ENCODE measurements around the gene SPRED2. TPM values are rescaled to one million over a fixed set of nuclear protein-coding genes. Genes with fewer than 3 reads are reported as not detected.

The SPRED2 gene
- total and polyA plus RNA-seq, 2 of the 8 experiments (the other 6 are each of a cell fraction or from before 2014, with no cell fraction given), result 15.3 to 22.5 TPM

DNA sequence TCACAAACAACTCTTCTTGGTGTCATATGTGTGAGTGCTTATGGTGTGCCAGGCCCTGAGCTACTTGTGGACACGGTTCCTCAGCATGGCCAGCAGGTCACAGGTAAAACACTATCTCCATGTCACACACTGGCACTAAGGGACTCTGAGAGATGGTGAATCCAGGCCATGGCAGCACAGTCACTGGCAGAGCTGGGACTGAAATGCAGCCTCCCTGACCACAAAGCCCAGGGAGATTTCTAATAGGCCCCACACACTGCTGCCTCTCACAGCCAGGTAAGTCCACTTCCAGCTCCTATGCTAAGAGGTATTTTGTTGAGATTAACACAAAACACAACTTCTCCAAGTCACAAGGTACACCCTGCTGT lies 112.7 kb downstream of the SPRED2 start (continued):
- TF ChIP-seq, protein P1, sequence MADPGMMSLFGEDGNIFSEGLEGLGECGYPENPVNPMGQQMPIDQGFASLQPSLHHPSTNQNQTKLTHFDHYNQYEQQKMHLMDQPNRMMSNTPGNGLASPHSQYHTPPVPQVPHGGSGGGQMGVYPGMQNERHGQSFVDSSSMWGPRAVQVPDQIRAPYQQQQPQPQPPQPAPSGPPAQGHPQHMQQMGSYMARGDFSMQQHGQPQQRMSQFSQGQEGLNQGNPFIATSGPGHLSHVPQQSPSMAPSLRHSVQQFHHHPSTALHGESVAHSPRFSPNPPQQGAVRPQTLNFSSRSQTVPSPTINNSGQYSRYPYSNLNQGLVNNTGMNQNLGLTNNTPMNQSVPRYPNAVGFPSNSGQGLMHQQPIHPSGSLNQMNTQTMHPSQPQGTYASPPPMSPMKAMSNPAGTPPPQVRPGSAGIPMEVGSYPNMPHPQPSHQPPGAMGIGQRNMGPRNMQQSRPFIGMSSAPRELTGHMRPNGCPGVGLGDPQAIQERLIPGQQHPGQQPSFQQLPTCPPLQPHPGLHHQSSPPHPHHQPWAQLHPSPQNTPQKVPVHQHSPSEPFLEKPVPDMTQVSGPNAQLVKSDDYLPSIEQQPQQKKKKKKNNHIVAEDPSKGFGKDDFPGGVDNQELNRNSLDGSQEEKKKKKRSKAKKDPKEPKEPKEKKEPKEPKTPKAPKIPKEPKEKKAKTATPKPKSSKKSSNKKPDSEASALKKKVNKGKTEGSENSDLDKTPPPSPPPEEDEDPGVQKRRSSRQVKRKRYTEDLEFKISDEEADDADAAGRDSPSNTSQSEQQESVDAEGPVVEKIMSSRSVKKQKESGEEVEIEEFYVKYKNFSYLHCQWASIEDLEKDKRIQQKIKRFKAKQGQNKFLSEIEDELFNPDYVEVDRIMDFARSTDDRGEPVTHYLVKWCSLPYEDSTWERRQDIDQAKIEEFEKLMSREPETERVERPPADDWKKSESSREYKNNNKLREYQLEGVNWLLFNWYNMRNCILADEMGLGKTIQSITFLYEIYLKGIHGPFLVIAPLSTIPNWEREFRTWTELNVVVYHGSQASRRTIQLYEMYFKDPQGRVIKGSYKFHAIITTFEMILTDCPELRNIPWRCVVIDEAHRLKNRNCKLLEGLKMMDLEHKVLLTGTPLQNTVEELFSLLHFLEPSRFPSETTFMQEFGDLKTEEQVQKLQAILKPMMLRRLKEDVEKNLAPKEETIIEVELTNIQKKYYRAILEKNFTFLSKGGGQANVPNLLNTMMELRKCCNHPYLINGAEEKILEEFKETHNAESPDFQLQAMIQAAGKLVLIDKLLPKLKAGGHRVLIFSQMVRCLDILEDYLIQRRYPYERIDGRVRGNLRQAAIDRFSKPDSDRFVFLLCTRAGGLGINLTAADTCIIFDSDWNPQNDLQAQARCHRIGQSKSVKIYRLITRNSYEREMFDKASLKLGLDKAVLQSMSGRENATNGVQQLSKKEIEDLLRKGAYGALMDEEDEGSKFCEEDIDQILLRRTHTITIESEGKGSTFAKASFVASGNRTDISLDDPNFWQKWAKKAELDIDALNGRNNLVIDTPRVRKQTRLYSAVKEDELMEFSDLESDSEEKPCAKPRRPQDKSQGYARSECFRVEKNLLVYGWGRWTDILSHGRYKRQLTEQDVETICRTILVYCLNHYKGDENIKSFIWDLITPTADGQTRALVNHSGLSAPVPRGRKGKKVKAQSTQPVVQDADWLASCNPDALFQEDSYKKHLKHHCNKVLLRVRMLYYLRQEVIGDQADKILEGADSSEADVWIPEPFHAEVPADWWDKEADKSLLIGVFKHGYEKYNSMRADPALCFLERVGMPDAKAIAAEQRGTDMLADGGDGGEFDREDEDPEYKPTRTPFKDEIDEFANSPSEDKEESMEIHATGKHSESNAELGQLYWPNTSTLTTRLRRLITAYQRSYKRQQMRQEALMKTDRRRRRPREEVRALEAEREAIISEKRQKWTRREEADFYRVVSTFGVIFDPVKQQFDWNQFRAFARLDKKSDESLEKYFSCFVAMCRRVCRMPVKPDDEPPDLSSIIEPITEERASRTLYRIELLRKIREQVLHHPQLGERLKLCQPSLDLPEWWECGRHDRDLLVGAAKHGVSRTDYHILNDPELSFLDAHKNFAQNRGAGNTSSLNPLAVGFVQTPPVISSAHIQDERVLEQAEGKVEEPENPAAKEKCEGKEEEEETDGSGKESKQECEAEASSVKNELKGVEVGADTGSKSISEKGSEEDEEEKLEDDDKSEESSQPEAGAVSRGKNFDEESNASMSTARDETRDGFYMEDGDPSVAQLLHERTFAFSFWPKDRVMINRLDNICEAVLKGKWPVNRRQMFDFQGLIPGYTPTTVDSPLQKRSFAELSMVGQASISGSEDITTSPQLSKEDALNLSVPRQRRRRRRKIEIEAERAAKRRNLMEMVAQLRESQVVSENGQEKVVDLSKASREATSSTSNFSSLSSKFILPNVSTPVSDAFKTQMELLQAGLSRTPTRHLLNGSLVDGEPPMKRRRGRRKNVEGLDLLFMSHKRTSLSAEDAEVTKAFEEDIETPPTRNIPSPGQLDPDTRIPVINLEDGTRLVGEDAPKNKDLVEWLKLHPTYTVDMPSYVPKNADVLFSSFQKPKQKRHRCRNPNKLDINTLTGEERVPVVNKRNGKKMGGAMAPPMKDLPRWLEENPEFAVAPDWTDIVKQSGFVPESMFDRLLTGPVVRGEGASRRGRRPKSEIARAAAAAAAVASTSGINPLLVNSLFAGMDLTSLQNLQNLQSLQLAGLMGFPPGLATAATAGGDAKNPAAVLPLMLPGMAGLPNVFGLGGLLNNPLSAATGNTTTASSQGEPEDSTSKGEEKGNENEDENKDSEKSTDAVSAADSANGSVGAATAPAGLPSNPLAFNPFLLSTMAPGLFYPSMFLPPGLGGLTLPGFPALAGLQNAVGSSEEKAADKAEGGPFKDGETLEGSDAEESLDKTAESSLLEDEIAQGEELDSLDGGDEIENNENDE (IDR thresholded peaks at IDR 0.05; ENCODE audit: insufficient replicate concordance, low read length), result no peak
- TF ChIP-seq CBX8 (IDR thresholded peaks at IDR 0.05; ENCODE audit: borderline replicate concordance, low read depth, low read length), result no peak
- TF ChIP-seq POU5F1 (IDR thresholded peaks at IDR 0.05; ENCODE audit: low read depth, low read length), result no peak
- no peak for TF ChIP-seq HDAC2 (IDR thresholded peaks at IDR 0.05; ENCODE audit: borderline replicate concordance in 1 of 2, low read depth in 2 of 2, low read length in 2 of 2)
- TF ChIP-seq CBX5 (IDR thresholded peaks at IDR 0.05; ENCODE audit: low read depth, low read length), result no peak
- no peak for TF ChIP-seq CHD2 (IDR thresholded peaks at IDR 0.05; ENCODE audit: low read length)
- no peak for TF ChIP-seq SP2 (IDR thresholded peaks at IDR 0.05; ENCODE audit: low read length)
- TF ChIP-seq SIX5 (IDR thresholded peaks at IDR 0.05; ENCODE audit: low read depth, low read length), result no peak
- no peak for TF ChIP-seq RXRA (IDR thresholded peaks at IDR 0.05; ENCODE audit: insufficient read depth, low read depth, low read length)
- TF ChIP-seq GABPA (IDR thresholded peaks at IDR 0.05; ENCODE audit: borderline replicate concordance, insufficient read depth, low read length), result no peak
- no peak for TF ChIP-seq CEBPB (IDR thresholded peaks at IDR 0.05; ENCODE audit: low read depth, low read length)
- no peak for TF ChIP-seq FOSL1 (IDR thresholded peaks at IDR 0.05; ENCODE audit: insufficient read depth, low read depth, low read length)
- TF ChIP-seq TCF12 (IDR thresholded peaks at IDR 0.05; ENCODE audit: low read depth, low read length), result no peak

All from H1 (cell line).